Pancreas (tissue), 10 donors: Measurements from ENCODE around the gene NFATC2IP. TPM values are rescaled to one million over a fixed set of nuclear protein-coding genes. Genes with fewer than 3 reads are reported as not detected.
"Not testable (repeated sequence)": the region's sequence is repeated elsewhere in the genome, so short reads cannot be mapped to it uniquely, and the experiment has no call there.

Experiments used
- ATAC-seq, 4 donors: fragments of 200-7000 bp; cut with Tn5 transposase; one replicate each; pipeline versions ENCODE4 v1.8.0 to v1.9.1; 2020; ENCODE audit warnings: mild to moderate bottlenecking in 4 of 4, moderate library complexity in 4 of 4
- DNase-seq, 6 donors: peaks; one replicate each; pipeline ENCODE4 v3.0.0-alpha.2; 2020
- FAIRE-seq: peaks from 2 replicates; lab custom pipeline; 2012; peaks lifted over from hg19 to GRCh38; lab: Jason Lieb, UNC
- H3K27ac ChIP-seq, 4 donors: fragments of 200-600 bp; sonication (generic); 1 replicate in 3 of 4; 2 replicates in 1 of 4; pipeline versions ENCODE4 v1.5.0 to v1.8.0; 2020
- H3K27me3 ChIP-seq, 4 donors: fragments of 200-600 bp; one replicate each; pipeline ENCODE4 v1.8.0; 2021
- H3K36me3 ChIP-seq, 3 donors: fragments of 200-600 bp; sonication (generic) in 1 of 3; one replicate each; pipeline versions ENCODE4 v1.5.0 to v1.8.0; 2020 to 2021
- H3K4me1 ChIP-seq, 3 donors: fragments of 200-600 bp; one replicate each; pipeline ENCODE4 v1.8.0; 2021
- H3K4me3 ChIP-seq, 4 donors: fragments of 200-600 bp; sonication (generic) in 2 of 4; one replicate each; pipeline versions ENCODE4 v1.5.0 to v1.8.0; 2020 to 2021
- H3K9me3 ChIP-seq, 4 donors: fragments of 200-600 bp; one replicate each; pipeline ENCODE4 v1.8.0; 2021
- WGBS, 2 donors: extraction: QIAGEN DNeasy Blood & Tissue Kit; methylation state at CpG; one replicate each; pipeline ENCODE4 v1.1.7; 2013; 5-methylcytosine and 5-hydroxymethylcytosine counted together
- intact Hi-C, 3 donors: fragments of 100-400 bp; cut with DNase I; formaldehyde crosslinking; loops; one replicate each; pipeline versions ENCODE4 v1.11.1 to v1.14.2; 2022
- polyA plus RNA-seq, 2 donors: library from polyadenylated mRNA; stranded (reverse); fragments of 200-250 nt; gene quantifications; one replicate each; pipeline ENCODE4 v1.2.3, GENCODE V29; 2013
- total RNA-seq, 6 donors: library from RNA; stranded (reverse); fragmentation: NEBNext Ultra II Directional in 4 of 6; extraction: Animal tissue kit (Norgen Biotek cat#: 25700) in 4 of 6; gene quantifications; one replicate each; pipeline versions ENCODE4 v1.2.1 to v1.2.4, GENCODE V29; 2021 to 2023
- TF ChIP-seq, protein P1 (sequence below), 4 donors: fragments of 200-600 bp; sonication (generic) in 3 of 4; IDR thresholded peaks; one replicate each; pipeline versions ENCODE4 v1.5.0 to v1.8.0; 2021; ENCODE audit warnings: antibody characterized with exemption in 4 of 4
- donor health status: healthy with polysubstance abuse.
- donor health status: DM: no; HTN: no; CAD: no; lungs with moderate emphysema.
- donor health status: DM: no; HTN: no; CAD: no.
- donor health status: control.
- donor health status: control.
- donor health status: Bipolar disorder and iron deficiency.
- donor health status: DM: yes; HTN: yes; CAD: no.
- donor health status: DM: no; HTN: no; CAD: no.
- donor health status: DM: no; HTN: no; CAD: no.
- donor health status: DM: yes; HTN: yes; CAD: no.

NFATC2IP gene
- total and polyA plus RNA-seq, 8 donors, result 9.2 to 22.0 (median 12.6) TPM

DNA sequence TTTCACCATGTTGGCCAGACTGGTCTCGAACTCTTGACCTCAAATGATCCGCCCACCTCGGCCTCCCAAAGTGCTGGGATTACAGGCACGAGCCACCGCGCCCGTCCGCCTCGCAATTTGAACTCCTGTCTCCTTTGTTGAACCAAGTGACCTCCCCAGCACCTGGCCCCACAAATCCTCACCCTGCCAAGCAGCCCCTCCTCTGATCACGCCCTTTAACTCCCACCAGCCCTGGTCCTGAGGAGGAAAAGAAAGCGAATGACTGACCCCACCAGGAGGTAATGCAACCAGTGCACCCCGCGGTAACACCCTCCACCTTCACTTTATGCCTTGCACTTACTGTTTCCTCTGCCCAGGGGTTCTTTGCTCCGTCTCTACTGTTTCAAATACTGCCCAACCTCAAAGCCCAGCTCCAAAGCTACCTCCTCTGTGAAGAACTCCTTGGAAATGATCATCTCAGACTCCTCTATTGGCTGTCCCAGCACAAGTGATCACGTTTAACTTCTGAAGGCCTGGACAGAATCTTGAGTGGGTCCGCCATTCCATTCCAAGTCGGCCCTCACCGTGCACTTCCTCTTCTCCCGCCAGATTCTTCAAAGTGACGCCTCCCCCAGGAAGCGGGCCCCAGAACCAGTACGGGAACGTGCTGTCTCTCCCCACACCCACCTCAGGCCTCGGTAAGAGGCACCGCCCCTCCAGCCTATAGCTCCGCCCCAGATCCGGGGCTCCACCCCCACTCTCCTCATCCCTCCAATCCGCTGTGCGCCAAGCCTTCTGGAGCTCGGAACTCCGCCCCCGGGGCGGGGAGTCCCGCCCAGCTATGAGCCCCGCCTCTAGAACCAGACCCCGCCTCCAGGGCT, 14.6 kb upstream of the NFATC2IP start:
- Histone ChIP-seq H3K9me3 (no peaks in the 10 kb centered on the region), H3K27me3 (no peaks in the 10 kb centered on the region), H3K4me3 (peak overlapping the region in 2 of 4 donors; percentile 14 to 29), H3K27ac (no peak overlapping the region), H3K4me1 (no peaks in the 10 kb centered on the region), H3K36me3 (no peaks in the 10 kb centered on the region)
- DNase-seq, result peak; percentile 69 to 92 (median 84)
- WGBS, 2 donors, result 28 to 30% methylated on average over 36 of the region's 36 CpGs
- intact Hi-C loops, result no loop called here
- TF ChIP-seq, protein P1, sequence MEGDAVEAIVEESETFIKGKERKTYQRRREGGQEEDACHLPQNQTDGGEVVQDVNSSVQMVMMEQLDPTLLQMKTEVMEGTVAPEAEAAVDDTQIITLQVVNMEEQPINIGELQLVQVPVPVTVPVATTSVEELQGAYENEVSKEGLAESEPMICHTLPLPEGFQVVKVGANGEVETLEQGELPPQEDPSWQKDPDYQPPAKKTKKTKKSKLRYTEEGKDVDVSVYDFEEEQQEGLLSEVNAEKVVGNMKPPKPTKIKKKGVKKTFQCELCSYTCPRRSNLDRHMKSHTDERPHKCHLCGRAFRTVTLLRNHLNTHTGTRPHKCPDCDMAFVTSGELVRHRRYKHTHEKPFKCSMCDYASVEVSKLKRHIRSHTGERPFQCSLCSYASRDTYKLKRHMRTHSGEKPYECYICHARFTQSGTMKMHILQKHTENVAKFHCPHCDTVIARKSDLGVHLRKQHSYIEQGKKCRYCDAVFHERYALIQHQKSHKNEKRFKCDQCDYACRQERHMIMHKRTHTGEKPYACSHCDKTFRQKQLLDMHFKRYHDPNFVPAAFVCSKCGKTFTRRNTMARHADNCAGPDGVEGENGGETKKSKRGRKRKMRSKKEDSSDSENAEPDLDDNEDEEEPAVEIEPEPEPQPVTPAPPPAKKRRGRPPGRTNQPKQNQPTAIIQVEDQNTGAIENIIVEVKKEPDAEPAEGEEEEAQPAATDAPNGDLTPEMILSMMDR (IDR thresholded peaks at IDR 0.05), result no peak
- FAIRE-seq, result no peak
- peak; percentile 95 to 99 (median 98) for ATAC-seq

DNA sequence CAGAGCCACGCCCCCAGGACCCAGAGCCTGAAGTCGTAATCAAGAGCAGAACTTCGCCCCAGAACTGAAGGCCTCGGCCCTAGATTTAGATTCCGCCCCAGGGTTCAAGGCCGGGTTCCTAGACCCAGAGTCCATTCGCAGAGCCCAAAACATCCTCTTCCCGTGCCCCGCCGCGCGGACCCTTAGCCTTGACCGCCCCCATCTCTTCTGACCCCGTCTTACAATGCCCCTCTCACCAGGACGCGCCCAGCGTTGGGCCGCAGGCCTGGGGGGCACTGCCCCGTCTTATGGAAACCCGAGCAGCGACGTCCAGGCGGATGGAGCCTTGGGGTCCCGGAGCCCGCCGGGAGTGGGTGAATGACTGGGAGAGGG, 14.0 kb upstream of the NFATC2IP start:
- FAIRE-seq, result no peak
- no peak for ATAC-seq
- H3K4me3 ChIP-seq, result no peak overlapping the region

DNA sequence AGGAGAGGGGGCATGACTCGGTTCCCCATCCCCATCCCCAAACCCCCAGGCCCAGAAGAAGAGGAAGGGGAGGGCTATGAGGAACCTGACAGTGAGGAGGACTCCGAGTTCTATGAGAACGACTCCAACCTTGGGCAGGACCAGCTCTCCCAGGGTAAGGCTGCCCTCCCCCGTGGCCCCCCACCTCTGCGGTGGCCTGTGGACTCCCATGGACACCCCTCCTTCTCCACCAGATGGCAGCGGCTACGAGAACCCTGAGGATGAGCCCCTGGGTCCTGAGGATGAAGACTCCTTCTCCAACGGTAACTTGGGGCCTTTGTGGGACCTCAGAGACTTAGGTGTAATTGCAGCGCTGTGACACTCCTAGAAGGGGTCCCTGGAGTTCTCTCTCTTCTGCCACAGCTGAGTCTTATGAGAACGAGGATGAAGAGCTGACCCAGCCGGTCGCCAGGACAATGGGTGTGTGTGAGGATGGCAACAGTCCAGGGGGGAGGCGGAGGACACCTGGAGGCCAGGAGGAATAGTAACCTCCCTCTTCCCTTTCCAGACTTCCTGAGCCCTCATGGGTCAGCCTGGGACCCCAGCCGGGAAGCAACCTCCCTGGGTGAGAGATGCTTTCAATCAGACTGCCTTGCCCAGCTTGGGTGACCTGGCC, 13.4 kb upstream of the NFATC2IP start:
- Histone ChIP-seq H3K9me3 (no peaks in the 10 kb centered on the region), H3K4me3 (no peak overlapping the region), H3K27me3 (no peaks in the 10 kb centered on the region), H3K36me3 (no peaks in the 10 kb centered on the region), H3K27ac (no peak overlapping the region), H3K4me1 (no peaks in the 10 kb centered on the region)
- DNase-seq (no peak), FAIRE-seq (no peak), ATAC-seq (no peak)
- TF ChIP-seq, protein P1 (IDR thresholded peaks at IDR 0.05), result no peak
- 68 to 72% methylated on average over 12 to 14 of the region's 14 CpGs for WGBS, 2 donors
- intact Hi-C loops, result no loop called here

More for the DNA sequence above, 14.0 kb upstream of the NFATC2IP start:
- Histone ChIP-seq H3K9me3 (no peaks in the 10 kb centered on the region), H3K4me1 (no peaks in the 10 kb centered on the region), H3K36me3 (no peaks in the 10 kb centered on the region), H3K27me3 (no peaks in the 10 kb centered on the region), H3K27ac (no peak overlapping the region)
- 70% methylated on average over 26 of the region's 26 CpGs for WGBS, 2 donors
- TF ChIP-seq, protein P1 (IDR thresholded peaks at IDR 0.05), result no peak
- intact Hi-C loops, result no loop called here
- DNase-seq, result peak in 1 of 6 donors; percentile 57

DNA sequence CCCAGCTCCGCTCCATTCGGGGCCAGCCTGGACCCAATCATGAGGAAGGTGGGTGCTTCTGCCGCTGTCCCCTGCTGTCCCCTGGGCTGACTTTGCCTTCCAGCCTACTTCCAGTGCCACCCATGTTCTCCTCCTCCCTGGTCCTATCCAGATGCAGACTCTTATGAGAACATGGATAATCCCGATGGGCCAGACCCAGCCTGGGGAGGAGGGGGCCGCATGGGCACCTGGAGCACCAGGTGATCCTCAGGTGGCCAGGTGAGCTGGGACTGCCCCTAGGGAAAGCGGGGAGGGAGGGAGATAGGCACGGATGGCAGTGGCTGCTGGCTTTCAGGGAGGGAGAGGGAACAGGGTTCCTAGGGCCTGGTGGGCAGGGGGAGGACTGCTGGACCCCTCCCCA, 12.0 kb upstream of the NFATC2IP start:
- 54 to 55% methylated on average over 7 of the region's 7 CpGs for WGBS, 2 donors
- DNase-seq (no peak), ATAC-seq (no peak), FAIRE-seq (no peak)
- no peaks in the 10 kb centered on the region for H3K4me1 ChIP-seq
- H3K27me3 ChIP-seq, result no peaks in the 10 kb centered on the region
- intact Hi-C loops, result no loop called here
- H3K4me3 ChIP-seq, result no peak overlapping the region
- no peaks in the 10 kb centered on the region for H3K36me3 ChIP-seq
- no peak overlapping the region for H3K27ac ChIP-seq
- no peaks in the 10 kb centered on the region for H3K9me3 ChIP-seq
- TF ChIP-seq, protein P1 (IDR thresholded peaks at IDR 0.05), result no peak

DNA sequence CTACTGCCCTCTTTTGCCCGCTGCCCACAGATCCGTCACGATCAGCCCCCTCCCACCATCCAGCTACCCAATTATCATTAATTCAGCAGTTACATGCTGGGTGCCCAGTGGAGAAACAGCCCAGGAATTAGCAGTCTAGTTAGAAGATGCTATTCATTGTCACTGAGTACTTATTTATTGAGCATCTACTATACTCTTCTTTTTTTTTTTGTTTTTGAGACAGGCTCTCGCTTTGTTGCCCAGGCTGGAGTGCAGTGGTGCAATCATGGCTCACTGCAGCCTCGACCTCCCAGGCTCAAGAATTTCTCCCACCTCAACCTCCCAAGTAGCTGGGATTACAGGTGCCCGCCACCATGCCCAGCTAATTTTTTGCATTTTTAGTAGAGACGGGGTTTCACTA, 10.9 kb upstream of the NFATC2IP start:
- WGBS, 2 donors, result 81 to 87% methylated on average over 7 of the region's 7 CpGs
- not testable (repeated sequence) for H3K27me3 ChIP-seq, H3K4me3 ChIP-seq, H3K36me3 ChIP-seq, H3K27ac ChIP-seq, H3K9me3 ChIP-seq, H3K4me1 ChIP-seq, ATAC-seq, DNase-seq, FAIRE-seq
- intact Hi-C loops, result loop anchor here in 1 of 3 donors (5.0 kb wide), 1 partner anchor 73 kb away; no protein-coding TSS in a partner anchor
